ENCODE data around the gene RAPGEF2.

DNA sequence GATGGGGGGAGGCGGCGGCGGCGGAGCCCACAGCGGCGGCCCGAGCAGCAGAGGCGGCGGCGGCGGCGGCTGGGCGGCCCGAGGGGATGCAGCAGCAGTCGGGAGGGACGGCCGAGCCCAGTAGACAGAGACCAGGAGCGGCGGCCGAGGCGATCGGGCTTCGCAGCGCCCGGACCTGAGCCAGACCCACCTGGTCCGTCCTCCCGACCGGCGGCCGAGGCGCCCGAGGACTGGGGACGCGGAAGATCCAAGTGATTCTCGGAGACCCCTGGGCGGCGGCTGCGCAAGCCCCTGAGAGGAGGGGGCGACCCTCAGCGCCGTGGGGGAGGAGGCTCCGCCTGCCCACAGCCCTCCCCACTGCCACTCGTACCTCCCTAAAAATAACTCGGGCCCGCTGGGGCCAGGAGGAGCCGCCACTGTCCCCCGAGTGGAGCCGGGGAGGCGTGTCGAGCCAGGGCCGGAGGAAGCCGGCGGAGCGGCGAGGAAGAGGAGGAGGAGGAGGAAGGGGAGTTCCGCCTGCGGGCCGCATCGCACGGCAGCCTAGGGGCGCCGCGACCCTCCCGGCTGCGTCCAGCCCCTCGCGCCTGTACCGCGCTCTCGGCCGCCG, 608 bp downstream of the RAPGEF2 start:
- no peak for TF ChIP-seq CTCF (IDR thresholded peaks at IDR 0.05)
- TF ChIP-seq POLR2A (IDR thresholded peaks at IDR 0.05) = no peak
